GM12872 (cell line): Measurements from ENCODE around the gene BCCIP.

ENCODE experiments used
- CTCF ChIP-seq: IDR thresholded peaks from 3 replicates; pipeline ENCODE4 v1.5.1; 2011; ENCODE audit warnings: low read depth, mild to moderate bottlenecking, low read length, moderate library complexity; ENCODE audit not compliant: insufficient read depth

BCCIP gene

DNA sequence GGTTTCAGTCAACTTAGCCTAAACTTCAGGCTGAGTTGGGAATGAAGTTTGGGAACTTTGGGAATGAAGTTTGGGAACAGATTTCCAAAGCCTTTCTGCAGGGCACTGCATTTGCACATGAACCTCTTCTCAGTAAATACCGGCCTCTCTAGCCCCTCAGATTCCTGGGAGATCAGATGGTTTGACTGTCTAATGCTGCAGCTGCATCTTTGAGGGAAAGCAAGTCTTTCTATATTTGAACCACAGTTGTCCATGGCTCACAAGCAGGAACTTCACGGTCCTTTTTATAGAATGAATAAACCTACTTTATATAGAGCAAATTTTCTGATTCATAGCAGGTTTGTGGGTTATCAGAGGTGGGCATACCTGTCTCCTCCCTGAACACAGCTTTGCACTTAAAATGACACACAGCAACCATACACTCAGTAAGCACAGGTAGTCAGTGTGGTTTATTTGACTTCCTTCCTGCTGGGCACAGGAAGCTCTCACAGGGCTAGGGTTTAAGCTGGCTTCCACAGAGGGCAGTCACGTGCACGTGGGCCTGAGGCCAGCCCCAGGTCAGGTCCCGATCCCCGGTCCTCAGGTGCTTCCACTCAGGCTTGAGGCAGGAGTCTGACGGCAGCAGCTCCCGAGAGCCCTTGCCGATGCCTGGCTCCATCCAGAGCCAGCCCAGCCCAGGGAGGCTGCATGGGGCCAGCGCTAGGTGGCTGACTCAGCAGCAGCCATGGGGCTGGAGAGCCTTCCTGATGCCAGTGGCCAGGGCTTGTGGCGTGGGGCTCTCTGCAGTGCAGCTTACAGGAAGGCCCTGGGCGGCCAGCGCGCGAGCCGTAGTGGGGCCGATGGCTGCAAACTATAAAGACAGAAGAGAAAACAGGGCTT is 35.0 kb upstream of the BCCIP start:
- TF ChIP-seq CTCF = no peak

- no peak for TF ChIP-seq CTCF
Measured at GRCh38 chr10:125792342-125793300, 30.7 kb upstream of the BCCIP start.

DNA sequence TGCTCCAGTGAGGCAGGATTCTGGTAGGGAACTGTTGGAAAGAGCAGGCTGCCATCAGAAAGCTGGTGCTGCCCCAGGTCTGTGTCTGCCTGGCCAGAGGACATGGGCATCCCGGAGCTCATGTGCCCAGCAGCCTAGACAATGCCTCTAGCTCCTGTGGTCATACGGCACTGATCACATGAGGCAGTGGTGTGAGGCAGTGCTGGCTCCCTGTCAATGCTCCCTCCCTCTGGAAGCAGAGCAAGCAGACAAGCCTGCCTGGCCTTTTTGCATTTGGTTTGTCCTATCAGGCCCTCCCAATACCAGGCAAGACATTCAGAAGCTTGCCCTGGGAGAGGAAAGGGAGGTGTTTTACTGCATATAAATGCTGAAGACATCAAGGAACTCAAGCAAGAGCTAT is 28.2 kb upstream of the BCCIP start:
- no peak for TF ChIP-seq CTCF

DNA sequence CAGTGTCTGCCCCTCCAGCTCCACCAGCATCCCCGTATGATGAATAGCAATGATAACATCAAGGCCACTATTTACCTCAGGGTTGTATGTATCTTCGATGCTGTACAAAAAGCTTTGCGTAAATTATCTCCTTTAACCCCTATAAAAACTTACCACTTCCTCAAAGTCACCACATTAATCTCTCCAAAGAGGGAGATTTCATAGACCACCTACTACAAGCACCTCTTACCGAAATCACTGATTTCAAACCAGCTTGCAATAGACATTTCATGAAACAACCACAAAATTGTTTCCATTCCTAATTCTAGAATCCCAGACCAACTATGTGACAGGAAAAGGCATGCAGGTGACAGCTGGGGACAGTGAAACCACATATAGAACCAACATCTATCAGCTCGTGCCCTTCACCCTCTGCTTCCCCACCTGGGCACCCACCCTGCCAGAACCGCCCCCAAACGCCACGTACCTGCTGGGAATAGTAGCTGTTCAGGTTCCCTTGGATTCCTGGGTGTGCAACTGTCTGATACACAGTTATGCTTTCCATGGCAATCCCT is 27.6 kb upstream of the BCCIP start:
- TF ChIP-seq CTCF = no peak

DNA sequence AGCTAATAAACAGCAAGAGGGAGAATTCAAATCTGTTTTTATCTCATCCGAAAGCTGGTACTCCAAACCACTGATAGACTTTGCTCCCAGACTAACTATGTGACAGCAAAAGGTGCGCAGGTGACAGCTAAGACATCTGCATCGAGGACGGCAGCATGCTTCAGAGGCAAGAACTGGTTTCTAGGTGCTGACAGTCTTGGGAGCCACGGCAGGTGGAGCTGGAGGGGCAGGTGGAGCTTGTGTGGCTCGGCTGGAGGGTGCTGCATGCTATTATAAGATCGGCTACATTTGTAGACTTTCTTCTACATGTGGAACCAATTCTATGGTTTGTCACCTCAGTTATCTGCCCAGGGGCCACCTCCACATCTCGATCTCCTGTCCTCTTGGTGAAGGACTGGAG is 25.9 kb upstream of the BCCIP start:
- no peak for TF ChIP-seq CTCF

- TF ChIP-seq CTCF = no peak
Measured at GRCh38 chr10:125797994-125798662, 25.2 kb upstream of the BCCIP start.
